Measurements from ENCODE around the gene ALDH3B1. TPM values are rescaled to one million over a fixed set of nuclear protein-coding genes. Genes with fewer than 3 reads are reported as not detected.
"Not testable (repeated sequence)": the region's sequence is repeated elsewhere in the genome, so short reads cannot be mapped to it uniquely, and the experiment has no call there.

Gene ALDH3B1
- polyA plus RNA-seq, 1 donor (not counting 4 experiments of a cell fraction or from before 2014, with no cell fraction given) = 0.16 TPM

DNA sequence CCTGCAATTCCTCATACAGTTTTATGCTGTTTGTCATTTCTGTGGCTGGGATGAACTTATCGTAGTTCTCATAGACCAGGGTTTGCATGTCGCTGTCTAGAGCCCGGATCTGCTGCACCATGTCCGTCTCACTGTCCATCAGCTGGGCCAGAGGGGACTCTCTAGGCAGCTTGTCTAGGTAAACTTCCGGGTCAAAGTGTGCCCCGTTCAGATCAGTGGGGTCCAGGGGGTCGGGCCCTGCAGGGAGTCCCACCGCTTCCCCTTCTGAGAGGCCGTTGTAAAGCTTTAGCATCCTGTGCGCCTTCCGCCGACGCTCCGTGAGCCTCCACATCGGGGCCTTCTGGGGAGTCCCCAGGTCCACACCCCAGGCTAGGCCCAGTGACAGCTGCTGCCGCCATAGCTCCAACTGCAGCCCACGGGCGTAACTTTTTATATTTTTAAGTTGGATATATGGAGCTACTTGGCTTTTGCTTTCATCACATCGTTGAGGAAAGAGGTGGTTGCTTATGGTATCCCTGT, 44.2 kb upstream of the ALDH3B1 start:
- H3K27me3 ChIP-seq (ENCODE audit: control insufficient read depth, extremely low read depth, insufficient read depth, low read length); H3K4me1 ChIP-seq (ENCODE audit: control insufficient read depth, extremely low read depth, insufficient read depth, low read length); H3K27ac ChIP-seq (ENCODE audit: control insufficient read depth, insufficient read depth, low read length); H3K79me2 ChIP-seq (ENCODE audit: control insufficient read depth, insufficient read depth, low read length); FAIRE-seq; H4K20me1 ChIP-seq (ENCODE audit: control insufficient read depth, extremely low read depth, insufficient read depth, low read length); H3K4me2 ChIP-seq (ENCODE audit: control insufficient read depth, extremely low read depth, insufficient read depth, low read depth, low read length); dilution Hi-C loops (cut with MboI; ENCODE audit: extremely low pct_ligation_motif_present, low sequenced_read_pairs); H3K9me3 ChIP-seq (ENCODE audit: control insufficient read depth, low read depth, low read length); H3K4me3 ChIP-seq (ENCODE audit: control insufficient read depth in 2 of 3, extremely low read depth in 1 of 3, insufficient read depth in 2 of 3, low read depth in 1 of 3, low read length in 3 of 3); H3K36me3 ChIP-seq (ENCODE audit: control insufficient read depth in 2 of 2, extremely low read depth in 1 of 2, insufficient read depth in 2 of 2, low read length in 2 of 2); H3K9ac ChIP-seq (ENCODE audit: control insufficient read depth, extremely low read depth, insufficient read depth, low read length); H3K9me1 ChIP-seq (ENCODE audit: control insufficient read depth, extremely low read depth, insufficient read depth, low read length); H2AFZ ChIP-seq (ENCODE audit: control insufficient read depth, low read length); DNase-seq (ENCODE audit: low read depth, low spot score): not testable (repeated sequence)

DNA sequence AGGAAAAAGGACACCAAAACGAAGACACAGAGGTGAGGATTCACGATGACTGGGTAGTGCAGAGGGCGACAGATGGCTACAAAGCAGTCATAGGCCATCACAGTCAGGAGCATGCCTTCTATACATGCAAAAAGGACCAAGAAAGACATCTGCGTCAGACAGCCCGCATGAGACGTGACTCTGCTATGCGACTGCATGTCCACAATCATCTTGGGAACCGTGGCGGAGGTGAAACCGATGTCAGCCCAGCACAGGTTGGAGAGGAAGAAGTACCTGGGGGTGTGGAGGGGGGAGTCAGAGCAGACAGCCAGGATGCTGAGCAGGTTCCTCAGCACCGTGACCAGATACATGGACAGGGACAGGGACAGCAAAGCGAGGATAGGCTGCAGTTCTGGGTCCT, 35.4 kb upstream of the ALDH3B1 start:
- H3K79me2 ChIP-seq (ENCODE audit: control insufficient read depth, insufficient read depth, low read length); H3K4me2 ChIP-seq (ENCODE audit: control insufficient read depth, extremely low read depth, insufficient read depth, low read depth, low read length); dilution Hi-C loops (cut with MboI; ENCODE audit: extremely low pct_ligation_motif_present, low sequenced_read_pairs); H3K27me3 ChIP-seq (ENCODE audit: control insufficient read depth, extremely low read depth, insufficient read depth, low read length); H3K36me3 ChIP-seq (ENCODE audit: control insufficient read depth in 2 of 2, extremely low read depth in 1 of 2, insufficient read depth in 2 of 2, low read length in 2 of 2); H4K20me1 ChIP-seq (ENCODE audit: control insufficient read depth, extremely low read depth, insufficient read depth, low read length); FAIRE-seq; H3K9me3 ChIP-seq (ENCODE audit: control insufficient read depth, low read depth, low read length); H3K4me3 ChIP-seq (ENCODE audit: control insufficient read depth in 2 of 3, extremely low read depth in 1 of 3, insufficient read depth in 2 of 3, low read depth in 1 of 3, low read length in 3 of 3); H2AFZ ChIP-seq (ENCODE audit: control insufficient read depth, low read length); H3K9me1 ChIP-seq (ENCODE audit: control insufficient read depth, extremely low read depth, insufficient read depth, low read length); H3K4me1 ChIP-seq (ENCODE audit: control insufficient read depth, extremely low read depth, insufficient read depth, low read length); DNase-seq (ENCODE audit: low read depth, low spot score); H3K9ac ChIP-seq (ENCODE audit: control insufficient read depth, extremely low read depth, insufficient read depth, low read length); H3K27ac ChIP-seq (ENCODE audit: control insufficient read depth, insufficient read depth, low read length): not testable (repeated sequence)

DNA sequence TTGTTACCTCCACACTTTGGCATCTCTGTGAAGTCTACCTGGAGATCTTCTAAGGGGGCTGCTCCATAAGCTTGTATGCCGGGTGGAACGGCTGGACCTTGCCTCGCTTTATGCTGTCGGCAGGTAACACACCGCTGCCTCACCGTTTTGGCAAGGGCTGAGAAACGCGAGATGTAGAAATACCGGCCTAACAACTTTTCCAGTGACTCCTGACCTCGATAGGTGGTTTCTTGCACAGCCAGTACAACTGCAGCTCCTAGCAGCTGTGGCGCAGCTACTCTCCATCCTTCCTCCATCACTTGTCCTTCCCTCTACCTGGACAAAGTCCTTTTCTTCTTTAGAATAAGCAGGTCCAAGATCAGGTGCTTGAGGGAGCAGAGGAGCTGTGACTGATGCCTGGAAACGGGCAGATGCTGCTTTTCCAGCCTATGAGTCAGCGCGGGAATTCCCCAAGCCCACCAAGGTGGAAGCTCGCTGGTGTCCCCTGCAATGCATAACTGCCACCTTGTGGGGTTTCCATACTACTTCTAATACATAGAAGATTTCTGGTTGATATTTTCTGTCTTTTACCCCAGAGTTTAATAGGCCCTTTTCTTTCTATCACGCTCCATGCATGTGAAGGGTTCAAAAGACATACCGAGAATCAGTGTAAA, 31.2 kb upstream of the ALDH3B1 start:
- H3K79me2 ChIP-seq (ENCODE audit: control insufficient read depth, insufficient read depth, low read length); H3K9me3 ChIP-seq (ENCODE audit: control insufficient read depth, low read depth, low read length); H3K27me3 ChIP-seq (ENCODE audit: control insufficient read depth, extremely low read depth, insufficient read depth, low read length); dilution Hi-C loops (cut with MboI; ENCODE audit: extremely low pct_ligation_motif_present, low sequenced_read_pairs); H3K27ac ChIP-seq (ENCODE audit: control insufficient read depth, insufficient read depth, low read length); H4K20me1 ChIP-seq (ENCODE audit: control insufficient read depth, extremely low read depth, insufficient read depth, low read length); H3K9me1 ChIP-seq (ENCODE audit: control insufficient read depth, extremely low read depth, insufficient read depth, low read length); DNase-seq (ENCODE audit: low read depth, low spot score); H3K36me3 ChIP-seq (ENCODE audit: control insufficient read depth in 2 of 2, extremely low read depth in 1 of 2, insufficient read depth in 2 of 2, low read length in 2 of 2); H3K4me1 ChIP-seq (ENCODE audit: control insufficient read depth, extremely low read depth, insufficient read depth, low read length); FAIRE-seq; H3K9ac ChIP-seq (ENCODE audit: control insufficient read depth, extremely low read depth, insufficient read depth, low read length): not testable (repeated sequence)
- peak overlapping the region; percentile 62 for H3K4me2 ChIP-seq (ENCODE audit: control insufficient read depth, extremely low read depth, insufficient read depth, low read depth, low read length)
- H2AFZ ChIP-seq (ENCODE audit: control insufficient read depth, low read length) = peak overlapping the region; percentile 69
- H3K4me3 ChIP-seq (ENCODE audit: control insufficient read depth in 2 of 3, extremely low read depth in 1 of 3, insufficient read depth in 2 of 3, low read depth in 1 of 3, low read length in 3 of 3) = peak overlapping the region in 1 of 3 experiments; percentile 5

DNA sequence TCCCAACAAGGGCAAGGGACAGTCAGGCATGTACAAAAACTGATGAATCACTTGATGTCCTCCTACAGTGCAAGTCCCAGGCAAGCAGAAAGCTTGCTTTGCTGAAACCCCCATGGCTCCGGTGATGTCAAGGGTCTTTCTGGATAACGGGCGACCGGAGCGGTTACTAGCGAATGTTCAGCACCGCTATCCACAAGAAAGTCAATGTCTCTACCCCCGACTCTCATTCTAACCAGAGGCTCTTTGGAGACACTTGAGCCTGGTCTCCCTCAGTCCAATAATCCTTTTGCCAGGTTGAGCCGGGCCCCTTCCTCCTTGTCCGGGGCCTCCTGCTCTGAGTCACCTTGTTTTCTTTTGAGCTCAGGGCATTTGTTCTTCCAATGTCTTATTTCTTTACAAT, 28.9 kb upstream of the ALDH3B1 start:
- H2AFZ ChIP-seq (ENCODE audit: control insufficient read depth, low read length); H3K9ac ChIP-seq (ENCODE audit: control insufficient read depth, extremely low read depth, insufficient read depth, low read length); H3K27me3 ChIP-seq (ENCODE audit: control insufficient read depth, extremely low read depth, insufficient read depth, low read length); H3K9me1 ChIP-seq (ENCODE audit: control insufficient read depth, extremely low read depth, insufficient read depth, low read length); H3K9me3 ChIP-seq (ENCODE audit: control insufficient read depth, low read depth, low read length); H3K4me3 ChIP-seq (ENCODE audit: control insufficient read depth in 2 of 3, extremely low read depth in 1 of 3, insufficient read depth in 2 of 3, low read depth in 1 of 3, low read length in 3 of 3); H3K4me1 ChIP-seq (ENCODE audit: control insufficient read depth, extremely low read depth, insufficient read depth, low read length); DNase-seq (ENCODE audit: low read depth, low spot score); H3K79me2 ChIP-seq (ENCODE audit: control insufficient read depth, insufficient read depth, low read length); H4K20me1 ChIP-seq (ENCODE audit: control insufficient read depth, extremely low read depth, insufficient read depth, low read length); H3K27ac ChIP-seq (ENCODE audit: control insufficient read depth, insufficient read depth, low read length); FAIRE-seq; dilution Hi-C loops (cut with MboI; ENCODE audit: extremely low pct_ligation_motif_present, low sequenced_read_pairs); H3K4me2 ChIP-seq (ENCODE audit: control insufficient read depth, extremely low read depth, insufficient read depth, low read depth, low read length); H3K36me3 ChIP-seq (ENCODE audit: control insufficient read depth in 2 of 2, extremely low read depth in 1 of 2, insufficient read depth in 2 of 2, low read length in 2 of 2): not testable (repeated sequence)

DNA sequence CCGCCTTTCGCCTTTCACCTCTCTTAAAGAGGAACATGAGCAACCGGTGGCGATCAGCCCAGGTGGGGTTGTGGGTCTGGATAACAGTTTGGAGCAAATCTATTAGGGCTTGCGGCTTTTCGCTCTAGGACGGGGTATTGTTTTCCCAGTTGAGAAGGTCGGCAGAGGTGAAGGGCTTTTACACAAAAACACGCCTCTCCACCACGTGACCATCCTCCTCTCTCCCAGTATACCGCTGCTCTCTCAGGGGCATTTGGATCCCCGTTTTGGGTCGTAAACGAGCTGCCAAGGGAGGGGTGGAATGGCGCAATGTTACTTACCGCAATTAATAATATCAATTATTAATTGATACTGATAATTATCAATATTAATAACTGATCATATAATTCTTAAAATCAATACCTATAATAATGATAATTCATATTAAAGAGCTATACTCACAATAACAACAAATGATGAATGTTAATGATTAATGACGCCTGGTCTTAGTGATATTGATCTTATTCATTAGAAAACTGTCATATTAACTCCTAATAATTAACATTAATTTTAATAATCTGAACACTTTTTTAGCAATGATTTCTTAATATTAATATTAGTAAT, 27.8 kb upstream of the ALDH3B1 start:
- H3K9ac ChIP-seq (ENCODE audit: control insufficient read depth, extremely low read depth, insufficient read depth, low read length); H3K79me2 ChIP-seq (ENCODE audit: control insufficient read depth, insufficient read depth, low read length); H4K20me1 ChIP-seq (ENCODE audit: control insufficient read depth, extremely low read depth, insufficient read depth, low read length); H3K4me3 ChIP-seq (ENCODE audit: control insufficient read depth in 2 of 3, extremely low read depth in 1 of 3, insufficient read depth in 2 of 3, low read depth in 1 of 3, low read length in 3 of 3); H3K4me2 ChIP-seq (ENCODE audit: control insufficient read depth, extremely low read depth, insufficient read depth, low read depth, low read length); DNase-seq (ENCODE audit: low read depth, low spot score); H3K9me1 ChIP-seq (ENCODE audit: control insufficient read depth, extremely low read depth, insufficient read depth, low read length); H3K27me3 ChIP-seq (ENCODE audit: control insufficient read depth, extremely low read depth, insufficient read depth, low read length); H3K36me3 ChIP-seq (ENCODE audit: control insufficient read depth in 2 of 2, extremely low read depth in 1 of 2, insufficient read depth in 2 of 2, low read length in 2 of 2); dilution Hi-C loops (cut with MboI; ENCODE audit: extremely low pct_ligation_motif_present, low sequenced_read_pairs); H2AFZ ChIP-seq (ENCODE audit: control insufficient read depth, low read length); H3K27ac ChIP-seq (ENCODE audit: control insufficient read depth, insufficient read depth, low read length); H3K4me1 ChIP-seq (ENCODE audit: control insufficient read depth, extremely low read depth, insufficient read depth, low read length); FAIRE-seq; H3K9me3 ChIP-seq (ENCODE audit: control insufficient read depth, low read depth, low read length): not testable (repeated sequence)
